Mucosa of rectum (tissue), 2 donors: ENCODE measurements around the gene PEA15.

Source experiments
- H3K27ac ChIP-seq, 2 donors: one replicate each; pipeline ENCODE4 v1.7.0; 2013; ENCODE audit warnings: inconsistent platforms in 2 of 2, low read depth in 2 of 2, low read length in 2 of 2
- H3K27me3 ChIP-seq, 2 donors: one replicate each; pipeline ENCODE4 v1.7.0; 2013; ENCODE audit warnings: low read length in 2 of 2; ENCODE audit not compliant: control insufficient read depth in 2 of 2, insufficient read depth in 2 of 2
- H3K36me3 ChIP-seq, 2 donors: one replicate each; pipeline ENCODE4 v1.7.0; 2013; ENCODE audit warnings: low read length in 2 of 2; ENCODE audit not compliant: control insufficient read depth in 2 of 2, insufficient read depth in 2 of 2
- H3K4me1 ChIP-seq, 2 donors: one replicate each; pipeline ENCODE4 v1.7.0; 2013; ENCODE audit warnings: low read length in 2 of 2, mild to moderate bottlenecking in 1 of 2; ENCODE audit not compliant: control insufficient read depth in 2 of 2, insufficient read depth in 2 of 2
- H3K4me3 ChIP-seq, 2 donors: one replicate each; pipeline ENCODE4 v1.7.0; 2013; ENCODE audit warnings: low read length in 2 of 2
- H3K9ac ChIP-seq, 2 donors: one replicate each; pipeline ENCODE4 v1.7.0; 2013; ENCODE audit warnings: low read length in 2 of 2, low read depth in 1 of 2, mild to moderate bottlenecking in 1 of 2
- H3K9me3 ChIP-seq, 2 donors: one replicate each; pipeline ENCODE4 v1.7.0; 2013; ENCODE audit warnings: low read length in 2 of 2; ENCODE audit not compliant: control insufficient read depth in 2 of 2
- donor health status: healthy.
- donor health status: Normal muscosa, but diverticular disease.

PEA15 gene

GRCh38 chr1:160166166-160166868 is 38.9 kb upstream of the PEA15 start:
- Histone ChIP-seq H3K36me3 (no peaks in the 10 kb centered on the region), H3K9ac (no peak overlapping the region)

GRCh38 chr1:160167056-160167455 is 38.1 kb upstream of the PEA15 start:
- Histone ChIP-seq H3K9ac (no peak overlapping the region), H3K36me3 (no peaks in the 10 kb centered on the region), H3K4me3 (no peak overlapping the region), H3K27ac (no peak overlapping the region), H3K9me3 (no peaks in the 10 kb centered on the region), H3K27me3 (peaks cover 0 to 2% of the 10 kb centered on the region in 2 donors), H3K4me1 (no peaks in the 10 kb centered on the region)

More at GRCh38 chr1:160166166-160166868, 38.9 kb upstream of the PEA15 start:
- H3K4me3 ChIP-seq = no peak overlapping the region
- H3K9me3 ChIP-seq = no peaks in the 10 kb centered on the region
- no peaks in the 10 kb centered on the region for H3K4me1 ChIP-seq
- H3K27ac ChIP-seq = no peak overlapping the region
- H3K27me3 ChIP-seq = peaks cover 0 to 2% of the 10 kb centered on the region in 2 donors

DNA sequence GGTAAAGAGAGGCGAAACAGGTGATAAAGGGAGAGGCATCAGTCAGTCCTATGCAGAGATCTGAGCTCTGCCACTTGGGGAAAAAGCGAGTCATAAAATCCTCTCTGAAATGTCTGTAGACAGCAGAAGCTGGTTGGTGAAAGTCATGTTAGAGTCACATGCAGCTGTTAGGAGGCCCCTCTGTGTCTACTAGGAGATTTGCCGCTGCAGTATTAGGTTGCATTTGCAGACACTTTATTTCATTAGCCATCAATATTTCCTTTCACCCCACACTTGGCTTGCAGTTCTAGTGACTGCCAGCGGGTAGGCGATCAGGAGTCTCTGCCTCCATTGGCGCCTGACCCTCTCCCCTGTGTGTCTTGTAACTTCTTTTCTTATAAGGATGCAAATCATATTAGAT is 37.6 kb upstream of the PEA15 start:
- no peak overlapping the region for H3K27ac ChIP-seq
- H3K4me1 ChIP-seq = no peaks in the 10 kb centered on the region
- H3K27me3 ChIP-seq = peaks cover 0 to 2% of the 10 kb centered on the region in 2 donors
- no peak overlapping the region for H3K9ac ChIP-seq
- H3K9me3 ChIP-seq = no peaks in the 10 kb centered on the region
- no peaks in the 10 kb centered on the region for H3K36me3 ChIP-seq
- H3K4me3 ChIP-seq = no peak overlapping the region

DNA sequence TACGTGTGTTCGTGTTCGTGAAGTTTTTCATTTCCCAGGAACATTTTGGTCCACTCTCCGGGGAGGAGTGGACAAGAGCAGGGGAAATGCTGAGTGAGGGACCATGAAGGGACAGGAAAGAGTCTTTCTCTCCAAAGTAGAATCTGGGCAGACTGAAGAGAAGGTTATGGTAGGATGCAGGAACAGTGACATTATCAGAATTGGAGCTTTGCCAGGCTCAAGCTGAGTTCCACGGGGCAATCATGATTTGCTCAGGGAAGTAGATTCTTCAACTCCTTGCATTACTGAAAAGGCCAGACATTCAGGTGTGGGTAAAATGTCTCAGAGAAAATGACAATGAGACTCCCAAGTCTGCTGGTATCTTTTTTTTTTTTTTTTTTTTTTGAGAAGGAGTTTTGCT is 37.2 kb upstream of the PEA15 start:
- no peak overlapping the region for H3K4me3 ChIP-seq
- no peak overlapping the region for H3K9ac ChIP-seq
- no peak overlapping the region for H3K27ac ChIP-seq
- no peaks in the 10 kb centered on the region for H3K36me3 ChIP-seq
- H3K4me1 ChIP-seq = no peaks in the 10 kb centered on the region
- H3K9me3 ChIP-seq = no peaks in the 10 kb centered on the region
- H3K27me3 ChIP-seq = peaks cover 0 to 2% of the 10 kb centered on the region in 2 donors

- H3K4me1 ChIP-seq = no peaks in the 10 kb centered on the region
- no peak overlapping the region for H3K4me3 ChIP-seq
- H3K9me3 ChIP-seq = no peaks in the 10 kb centered on the region
- no peak overlapping the region for H3K27ac ChIP-seq
- no peak overlapping the region for H3K9ac ChIP-seq
- H3K27me3 ChIP-seq = peaks cover 0 to 2% of the 10 kb centered on the region in 2 donors
- H3K36me3 ChIP-seq = no peaks in the 10 kb centered on the region
Observed at GRCh38 chr1:160168609-160169369, 36.4 kb upstream of the PEA15 start.

DNA sequence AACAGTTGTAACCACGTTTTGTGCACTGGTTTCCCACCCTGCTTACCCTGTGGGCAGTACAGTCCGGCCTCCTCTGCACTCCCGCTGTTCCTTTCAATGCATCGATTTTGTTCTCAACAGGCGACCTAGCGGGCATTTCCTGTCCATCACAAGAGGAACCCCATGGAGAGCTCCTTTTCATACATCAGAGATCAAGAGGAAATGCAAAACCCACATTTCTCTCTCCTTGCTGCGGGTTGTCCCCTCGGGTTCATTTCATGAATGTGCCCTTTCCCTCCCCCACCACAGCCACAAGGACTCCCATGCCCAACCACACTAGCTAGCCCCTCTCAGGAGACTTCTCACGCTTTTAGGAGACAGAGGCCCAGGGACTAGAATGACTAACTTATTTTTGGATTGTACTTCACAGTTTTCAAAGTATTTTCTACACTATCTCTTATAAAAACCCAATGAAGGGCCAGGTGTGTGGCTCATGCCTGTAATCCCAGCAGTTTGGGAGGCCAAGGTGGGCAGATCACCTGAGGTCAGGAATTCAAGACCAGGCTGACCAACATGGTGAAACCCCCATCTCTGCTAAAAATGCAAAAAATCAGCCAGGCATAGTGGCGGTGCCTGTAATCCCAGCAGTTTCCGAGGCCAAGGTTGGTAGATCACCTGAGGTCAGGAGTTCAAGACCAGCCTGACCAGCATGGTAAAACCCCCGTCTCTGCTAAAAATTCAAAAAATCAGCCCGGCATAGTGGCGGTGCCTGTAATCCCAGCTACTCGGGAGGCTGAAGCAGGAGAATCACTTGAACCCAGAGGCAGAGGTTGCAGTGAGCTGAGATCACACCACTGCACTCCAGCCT is 35.4 kb upstream of the PEA15 start:
- Histone ChIP-seq H3K27ac (no peak overlapping the region), H3K9me3 (no peaks in the 10 kb centered on the region), H3K4me3 (no peak overlapping the region), H3K4me1 (no peaks in the 10 kb centered on the region), H3K27me3 (peaks cover 0 to 2% of the 10 kb centered on the region in 2 donors), H3K36me3 (no peaks in the 10 kb centered on the region), H3K9ac (no peak overlapping the region)

DNA sequence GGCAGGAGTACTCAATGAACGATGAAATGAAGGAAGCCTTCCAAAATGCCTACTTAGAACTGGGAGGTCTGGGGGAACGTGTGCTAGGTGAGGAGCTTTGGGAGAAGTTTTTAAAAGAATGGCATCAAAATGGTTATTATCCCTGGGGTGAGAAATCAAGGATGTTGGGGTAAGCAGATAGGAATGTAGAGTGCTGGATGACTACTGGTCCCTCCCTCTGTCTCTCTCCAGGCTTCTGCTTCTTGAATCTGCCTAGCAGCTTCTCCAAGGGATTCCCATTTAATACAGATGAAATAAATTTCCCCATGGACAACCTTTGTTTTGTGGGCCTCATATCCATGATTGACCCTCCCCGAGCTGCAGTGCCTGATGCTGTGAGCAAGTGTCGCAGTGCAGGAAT is 33.8 kb upstream of the PEA15 start:
- no peaks in the 10 kb centered on the region for H3K4me1 ChIP-seq
- H3K9me3 ChIP-seq = no peaks in the 10 kb centered on the region
- H3K36me3 ChIP-seq = no peaks in the 10 kb centered on the region
- no peak overlapping the region for H3K4me3 ChIP-seq
- peaks cover 0 to 2% of the 10 kb centered on the region in 2 donors for H3K27me3 ChIP-seq
- no peak overlapping the region for H3K27ac ChIP-seq
- H3K9ac ChIP-seq = no peak overlapping the region

DNA sequence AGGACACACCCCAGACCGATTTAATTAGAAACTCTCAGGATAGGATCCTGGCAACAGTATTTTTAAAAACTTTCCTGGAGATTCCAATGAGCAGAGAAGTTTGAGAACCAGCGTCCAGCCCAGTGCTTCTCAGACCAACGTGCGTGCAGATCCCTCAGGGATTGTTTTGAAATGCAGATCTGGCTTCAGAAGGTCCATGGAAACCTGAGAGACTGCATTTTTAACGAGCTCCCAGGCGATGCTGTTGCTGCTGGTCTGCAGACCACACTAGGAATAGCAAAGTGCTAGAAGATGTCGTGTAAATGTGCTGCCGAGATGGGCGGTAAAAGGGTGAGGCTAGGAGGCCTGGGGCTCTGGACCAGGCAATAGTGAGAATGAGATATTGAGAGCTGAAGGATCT is 33.2 kb upstream of the PEA15 start:
- Histone ChIP-seq H3K9me3 (no peaks in the 10 kb centered on the region), H3K4me1 (no peaks in the 10 kb centered on the region), H3K27ac (no peak overlapping the region), H3K36me3 (no peaks in the 10 kb centered on the region), H3K4me3 (no peak overlapping the region), H3K27me3 (peaks cover 0 to 2% of the 10 kb centered on the region in 2 donors), H3K9ac (no peak overlapping the region)

DNA sequence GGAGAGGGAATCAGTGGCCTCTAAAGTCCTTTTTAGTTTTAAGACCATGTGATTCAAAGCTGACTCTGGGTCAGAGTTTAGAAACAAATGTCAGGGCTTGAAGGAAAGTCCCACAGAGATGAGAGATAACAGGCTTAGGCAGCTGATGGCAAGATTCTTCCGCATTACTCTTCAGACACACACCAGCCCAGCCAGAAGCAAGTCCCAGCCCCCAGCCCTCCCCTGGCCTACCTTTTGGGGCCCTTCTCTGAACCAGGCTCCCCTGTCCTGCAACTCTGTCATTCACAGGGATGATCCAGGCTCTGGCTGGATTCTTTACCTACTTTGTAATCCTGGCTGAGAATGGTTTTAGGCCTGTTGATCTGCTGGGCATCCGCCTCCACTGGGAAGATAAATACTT is 28.0 kb upstream of the PEA15 start:
- peaks cover 0 to 2% of the 10 kb centered on the region in 2 donors for H3K27me3 ChIP-seq
- H3K36me3 ChIP-seq = no peaks in the 10 kb centered on the region
- no peak overlapping the region for H3K4me3 ChIP-seq
- H3K9me3 ChIP-seq = no peaks in the 10 kb centered on the region
- no peak overlapping the region for H3K27ac ChIP-seq
- H3K4me1 ChIP-seq = no peaks in the 10 kb centered on the region
- no peak overlapping the region for H3K9ac ChIP-seq

GRCh38 chr1:160177667-160178066 is 27.5 kb upstream of the PEA15 start:
- H3K27me3 ChIP-seq = peaks cover 0 to 2% of the 10 kb centered on the region in 2 donors
- no peak overlapping the region for H3K9ac ChIP-seq
- no peaks in the 10 kb centered on the region for H3K9me3 ChIP-seq
- H3K36me3 ChIP-seq = no peaks in the 10 kb centered on the region
- no peak overlapping the region for H3K4me3 ChIP-seq
- H3K4me1 ChIP-seq = no peaks in the 10 kb centered on the region
- H3K27ac ChIP-seq = no peak overlapping the region
